ENCODE data around the gene BMS1. TPM values are rescaled to one million over a fixed set of nuclear protein-coding genes. Genes with fewer than 3 reads are reported as not detected.
"Not testable (repeated sequence)": the region's sequence is repeated elsewhere in the genome, so short reads cannot be mapped to it uniquely, and the experiment has no call there.

Gene BMS1
- total RNA-seq, 2 donors from 2014 or later, result 8.8 to 18.7 TPM

- no peak overlapping the region for H3K4me3 ChIP-seq
- no peak overlapping the region for H3K27ac ChIP-seq
- ATAC-seq (ENCODE audit: insufficient number of reproducible peaks, low FRiP score, low read depth) (no peak), DNase-seq (ENCODE audit: low spot score) (no peak)
- H3K4me1 ChIP-seq (ENCODE audit: control insufficient read depth in 1 of 2, low read depth in 2 of 2), result no peaks in the 10 kb centered on the region
- H3K36me3 ChIP-seq, result no peaks in the 10 kb centered on the region
- H3K27me3 ChIP-seq (replicated peaks; ENCODE audit: insufficient read depth), result no peaks in the 10 kb centered on the region
- no peaks in the 10 kb centered on the region for H3K9me3 ChIP-seq
- no peak for TF ChIP-seq CTCF (IDR thresholded peaks at IDR 0.05)
Observed at GRCh38 chr10:42859256-42859655, 76.7 kb downstream of the BMS1 start.

- not testable (repeated sequence) for H3K4me1 ChIP-seq (ENCODE audit: control insufficient read depth in 1 of 2, low read depth in 2 of 2); H3K36me3 ChIP-seq; H3K27ac ChIP-seq; H3K9me3 ChIP-seq; H3K27me3 ChIP-seq (replicated peaks; ENCODE audit: insufficient read depth); DNase-seq (ENCODE audit: low spot score); H3K4me3 ChIP-seq; ATAC-seq (ENCODE audit: insufficient number of reproducible peaks, low FRiP score, low read depth)
Observed at GRCh38 chr10:42860016-42860415, 77.4 kb downstream of the BMS1 start.

GRCh38 chr10:42862801-42863200 is 80.2 kb downstream of the BMS1 start:
- not testable (repeated sequence) for H3K27me3 ChIP-seq (replicated peaks; ENCODE audit: insufficient read depth)

GRCh38 chr10:42864575-42864974 is 82.0 kb downstream of the BMS1 start:
- Histone ChIP-seq H3K27me3 (replicated peaks; ENCODE audit: insufficient read depth) (no peaks in the 10 kb centered on the region), H3K4me1 (ENCODE audit: control insufficient read depth in 1 of 2, low read depth in 2 of 2) (no peaks in the 10 kb centered on the region), H3K4me3 (no peak overlapping the region), H3K36me3 (no peaks in the 10 kb centered on the region), H3K9me3 (no peaks in the 10 kb centered on the region), H3K27ac (no peak overlapping the region)
- no peak for TF ChIP-seq CTCF (IDR thresholded peaks at IDR 0.05)
- no peak for ATAC-seq (ENCODE audit: insufficient number of reproducible peaks, low FRiP score, low read depth)
- DNase-seq (ENCODE audit: low spot score), result no peak

More at GRCh38 chr10:42862801-42863200, 80.2 kb downstream of the BMS1 start:
- H3K4me3 ChIP-seq; H3K36me3 ChIP-seq; H3K9me3 ChIP-seq; H3K27ac ChIP-seq; H3K4me1 ChIP-seq (ENCODE audit: control insufficient read depth in 1 of 2, low read depth in 2 of 2); ATAC-seq (ENCODE audit: insufficient number of reproducible peaks, low FRiP score, low read depth); DNase-seq (ENCODE audit: low spot score): not testable (repeated sequence)

- Histone ChIP-seq H3K4me3 (no peak overlapping the region), H3K4me1 (ENCODE audit: control insufficient read depth in 1 of 2, low read depth in 2 of 2) (no peaks in the 10 kb centered on the region)
- no peak for TF ChIP-seq CTCF (IDR thresholded peaks at IDR 0.05)
Observed at GRCh38 chr10:42865716-42866114, 83.1 kb downstream of the BMS1 start.

GRCh38 chr10:42866115-42866995 is 83.8 kb downstream of the BMS1 start:
- no peaks in the 10 kb centered on the region for H3K4me1 ChIP-seq (ENCODE audit: control insufficient read depth in 1 of 2, low read depth in 2 of 2)
- peak overlapping the region; percentile 38 for H3K4me3 ChIP-seq
- ATAC-seq (ENCODE audit: insufficient number of reproducible peaks, low FRiP score, low read depth) (no peak), DNase-seq (ENCODE audit: low spot score) (no peak)
- no peaks in the 10 kb centered on the region for H3K36me3 ChIP-seq
- no peaks in the 10 kb centered on the region for H3K9me3 ChIP-seq
- TF ChIP-seq CTCF (IDR thresholded peaks at IDR 0.05), result peak; percentile 60
- no peaks in the 10 kb centered on the region for H3K27me3 ChIP-seq (replicated peaks; ENCODE audit: insufficient read depth)
- no peak overlapping the region for H3K27ac ChIP-seq

More at GRCh38 chr10:42865716-42866114, 83.1 kb downstream of the BMS1 start:
- Histone ChIP-seq H3K27me3 (replicated peaks; ENCODE audit: insufficient read depth) (no peaks in the 10 kb centered on the region), H3K36me3 (no peaks in the 10 kb centered on the region), H3K9me3 (no peaks in the 10 kb centered on the region), H3K27ac (no peak overlapping the region)
- no peak for DNase-seq (ENCODE audit: low spot score)
- ATAC-seq (ENCODE audit: insufficient number of reproducible peaks, low FRiP score, low read depth), result no peak

Data from thoracic aorta (tissue), 2 donors.